A549 (cell line): Measurements from ENCODE around the gene CYP27B1.

Experiments
- CTCF ChIP-seq: fragments of >200 bp; sonication (Bioruptor Twin); formaldehyde crosslinking; IDR thresholded peaks from 3 replicates; pipeline ENCODE4 v1.5.1; 2016
- GATA3 ChIP-seq: IDR thresholded peaks from 2 replicates; pipeline ENCODE4 v1.6.1; 2012; ENCODE audit warnings: borderline replicate concordance
- POLR2A ChIP-seq: IDR thresholded peaks from 2 replicates; pipeline ENCODE4 v1.6.1; 2012; ENCODE audit warnings: mild to moderate bottlenecking, low read length
- SMC3 ChIP-seq: fragments of >200 bp; sonication (Bioruptor Twin); formaldehyde crosslinking; IDR thresholded peaks from 3 replicates; pipeline ENCODE4 v1.6.1; 2018; ENCODE audit warnings: inconsistent platforms
- TF ChIP-seq, protein P1 (sequence below): fragments of 450-650 bp; IDR thresholded peaks from 2 replicates; pipeline ENCODE4 v1.6.1; 2014; ENCODE audit warnings: antibody characterized with exemption

GRCh38 chr12:57750561-57751431 lies 16.1 kb downstream of the CYP27B1 start:
- TF ChIP-seq SMC3 (no peak), GATA3 (no peak), CTCF (no peak), POLR2A (no peak)
- TF ChIP-seq, protein P1, sequence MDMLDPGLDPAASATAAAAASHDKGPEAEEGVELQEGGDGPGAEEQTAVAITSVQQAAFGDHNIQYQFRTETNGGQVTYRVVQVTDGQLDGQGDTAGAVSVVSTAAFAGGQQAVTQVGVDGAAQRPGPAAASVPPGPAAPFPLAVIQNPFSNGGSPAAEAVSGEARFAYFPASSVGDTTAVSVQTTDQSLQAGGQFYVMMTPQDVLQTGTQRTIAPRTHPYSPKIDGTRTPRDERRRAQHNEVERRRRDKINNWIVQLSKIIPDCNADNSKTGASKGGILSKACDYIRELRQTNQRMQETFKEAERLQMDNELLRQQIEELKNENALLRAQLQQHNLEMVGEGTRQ, result no peak
